HL-60 (cell line): ENCODE measurements around the gene DOCK1.

Source experiments
- DNase-seq, 2 experiments: peaks; one replicate each; pipeline ENCODE4 v3.0.0-alpha.2; 2010 to 2020; ENCODE audit warnings: low read depth in 1 of 2, low spot score in 1 of 2
- H3K27ac ChIP-seq: fragments of 250-450 bp; sonication (Bioruptor Pico); replicated peaks from 2 replicates; pipeline ENCODE4 v1.5.1; 2020; ENCODE audit warnings: mild to moderate bottlenecking, moderate library complexity
- H3K27me3 ChIP-seq: fragments of 250-450 bp; sonication (Bioruptor Pico); 2 replicates; pipeline ENCODE4 v1.5.1; 2021; ENCODE audit warnings: mild to moderate bottlenecking, moderate library complexity; ENCODE audit not compliant: insufficient read depth, poor library complexity, severe bottlenecking
- H3K4me3 ChIP-seq: replicated peaks from 2 replicates; pipeline ENCODE4 v1.5.1; 2011; ENCODE audit warnings: mild to moderate bottlenecking, control low read depth, low read length; ENCODE audit not compliant: insufficient read depth
- CTCF ChIP-seq: IDR thresholded peaks from one replicate; pipeline ENCODE4 v1.5.1; 2011; ENCODE audit warnings: low read length, control low read depth, inconsistent platforms; ENCODE audit not compliant: insufficient read depth
- GABPA ChIP-seq: IDR thresholded peaks from 2 replicates; pipeline ENCODE4 v1.6.1; 2012; ENCODE audit warnings: low read depth
- POLR2AphosphoS5 ChIP-seq: IDR thresholded peaks from 2 replicates; pipeline ENCODE4 v1.6.1; 2012; ENCODE audit warnings: low read depth
- REST ChIP-seq: IDR thresholded peaks from 2 replicates; pipeline ENCODE4 v1.6.1; 2012; ENCODE audit warnings: low read depth; ENCODE audit not compliant: insufficient replicate concordance
- SPI1 ChIP-seq: IDR thresholded peaks from 2 replicates; pipeline ENCODE4 v1.6.1; 2012; ENCODE audit warnings: low read depth, mild to moderate bottlenecking, borderline replicate concordance

DOCK1 gene

GRCh38 chr10:126945351-126946030 is 40.3 kb downstream of the DOCK1 start:
- TF ChIP-seq SPI1 (no peak), CTCF (no peak), POLR2AphosphoS5 (no peak), GABPA (no peak), REST (no peak)
- H3K4me3 ChIP-seq = no peak overlapping the region

GRCh38 chr10:126946746-126947145 is 41.5 kb downstream of the DOCK1 start:
- H3K27ac ChIP-seq = no peak overlapping the region
- DNase-seq = no peak
- H3K4me3 ChIP-seq = no peak overlapping the region
- no peak for TF ChIP-seq CTCF
- TF ChIP-seq GABPA = no peak
- no peak for TF ChIP-seq POLR2AphosphoS5
- no peak for TF ChIP-seq SPI1
- TF ChIP-seq REST = no peak
- no peaks in the 10 kb centered on the region for H3K27me3 ChIP-seq

More at GRCh38 chr10:126945351-126946030, 40.3 kb downstream of the DOCK1 start:
- no peak for DNase-seq
- H3K27ac ChIP-seq = no peak overlapping the region
- H3K27me3 ChIP-seq = no peaks in the 10 kb centered on the region

- Histone ChIP-seq H3K27ac (no peak overlapping the region), H3K27me3 (no peaks in the 10 kb centered on the region), H3K4me3 (no peak overlapping the region)
- DNase-seq = no peak
- TF ChIP-seq GABPA (no peak), REST (no peak)
Measured at GRCh38 chr10:126948355-126949160, 43.3 kb downstream of the DOCK1 start.
